IMR-90 (cell line): Measurements from ENCODE around the gene ZNF620.
"Not testable (repeated sequence)": the region's sequence is repeated elsewhere in the genome, so short reads cannot be mapped to it uniquely, and the experiment has no call there.

Source experiments
- CEBPB ChIP-seq: IDR thresholded peaks from 2 replicates; pipeline ENCODE4 v1.6.1; 2012; ENCODE audit warnings: low read depth, low read length, improper control_type of control experiment
- CHD1 ChIP-seq: IDR thresholded peaks from 2 replicates; pipeline ENCODE4 v1.6.1; 2012; ENCODE audit warnings: low read depth, low read length, improper control_type of control experiment
- CTCF ChIP-seq: conservative IDR thresholded peaks from 2 replicates; pipeline ENCODE4 v1.5.1; 2012; ENCODE audit warnings: mild to moderate bottlenecking, low read depth, low read length, improper control_type of control experiment
- ELK1 ChIP-seq: fragments of 150-350 bp; IDR thresholded peaks from 2 replicates; pipeline ENCODE4 v1.6.1; 2016; ENCODE audit warnings: low read depth, mild to moderate bottlenecking, low read length, moderate library complexity, borderline replicate concordance
- MAFK ChIP-seq: IDR thresholded peaks from 2 replicates; pipeline ENCODE4 v1.6.1; 2012; ENCODE audit warnings: low read depth, low read length, improper control_type of control experiment
- MAZ ChIP-seq: IDR thresholded peaks from 2 replicates; pipeline ENCODE4 v1.6.1; 2012; ENCODE audit warnings: low read depth, mild to moderate bottlenecking, low read length, improper control_type of control experiment, moderate library complexity, borderline replicate concordance
- MXI1 ChIP-seq: IDR thresholded peaks from 2 replicates; pipeline ENCODE4 v1.6.1; 2012; ENCODE audit warnings: low read depth, mild to moderate bottlenecking, low read length, moderate library complexity, borderline replicate concordance
- NFE2L2 ChIP-seq: fragments of 150-350 bp; IDR thresholded peaks from 2 replicates; pipeline ENCODE4 v1.6.1; 2016; ENCODE audit warnings: low read depth, mild to moderate bottlenecking, low read length
- POLR2A ChIP-seq: IDR thresholded peaks from 2 replicates; pipeline ENCODE4 v1.6.1; 2012; ENCODE audit warnings: mild to moderate bottlenecking, low read depth, low read length
- RAD21 ChIP-seq: IDR thresholded peaks from 2 replicates; pipeline ENCODE4 v1.6.1; 2012; ENCODE audit warnings: low read length, improper control_type of control experiment
- RCOR1 ChIP-seq: IDR thresholded peaks from 2 replicates; pipeline ENCODE4 v1.6.1; 2012; ENCODE audit warnings: mild to moderate bottlenecking, low read length, improper control_type of control experiment; ENCODE audit not compliant: insufficient replicate concordance
- RFX5 ChIP-seq: IDR thresholded peaks from 2 replicates; pipeline ENCODE4 v1.8.0; 2012; ENCODE audit warnings: low read depth, mild to moderate bottlenecking, low read length, moderate library complexity
- SMC3 ChIP-seq: fragments of 150-350 bp; IDR thresholded peaks from 2 replicates; pipeline ENCODE4 v1.6.1; 2016; ENCODE audit warnings: low read depth, mild to moderate bottlenecking, antibody characterized with exemption, low read length, moderate library complexity
- USF2 ChIP-seq: fragments of 150-350 bp; IDR thresholded peaks from 2 replicates; pipeline ENCODE4 v1.6.1; 2017; ENCODE audit warnings: mild to moderate bottlenecking, antibody characterized with exemption, low read length, low read depth

GRCh38 chr3:40462838-40463237 lies 43.0 kb upstream of the ZNF620 start:
- TF ChIP-seq CTCF, RAD21, POLR2A, NFE2L2, MAZ, CEBPB, USF2, SMC3, RCOR1, ELK1, MXI1, RFX5, MAFK, CHD1: not testable (repeated sequence)
